MCF 10A (cell line): ENCODE results near the gene SLC26A2. TPM values are rescaled to one million over a fixed set of nuclear protein-coding genes. Genes with fewer than 3 reads are reported as not detected.

Experiments
- BruUV-seq: library from RNA; stranded (reverse); fragments of 400-500 nt; replicated peaks from 2 replicates; lab custom pipeline; 2021; lab: Mats Ljungman, UMichigan
- CTCF ChIA-PET: fragments of 300-600 bp; sonication (Branson Sonifier 250); formaldehyde crosslinking; extraction: SDS; loops from one replicate; lab custom pipeline; 2021; ENCODE audit warnings: antibody characterized with exemption, inconsistent platforms; lab: Yijun Ruan, JAX
- POLR2A ChIA-PET: fragments of 300-600, 350-650 bp; sonication (Branson Sonifier 250); formaldehyde crosslinking; extraction: SDS; loops from one replicate; lab custom pipeline; 2020; ENCODE audit warnings: antibody characterized with exemption, inconsistent platforms; lab: Yijun Ruan, JAX
- DNase-seq: peaks from one replicate; pipeline ENCODE4 v3.0.0-alpha.2; 2018; ENCODE audit not compliant: unreplicated experiment
- H3K27ac Mint-ChIP-seq: one replicate; pipeline ENCODE4 v1.8.0; 2022; ENCODE audit warnings: mild to moderate bottlenecking, low read depth, mixed read lengths; ENCODE audit not compliant: unreplicated experiment
- H3K27me3 Mint-ChIP-seq: one replicate; pipeline ENCODE4 v1.8.0; 2022; ENCODE audit warnings: mixed read lengths; ENCODE audit not compliant: insufficient read depth, unreplicated experiment
- H3K36me3 Mint-ChIP-seq: one replicate; pipeline ENCODE4 v1.8.0; 2022; ENCODE audit warnings: mild to moderate bottlenecking, moderate library complexity, mixed read lengths; ENCODE audit not compliant: insufficient read depth, unreplicated experiment
- H3K4me1 Mint-ChIP-seq: one replicate; pipeline ENCODE4 v1.8.0; 2022; ENCODE audit warnings: mixed read lengths; ENCODE audit not compliant: insufficient read depth, unreplicated experiment
- H3K4me3 Mint-ChIP-seq: one replicate; pipeline ENCODE4 v1.8.0; 2022; ENCODE audit warnings: mild to moderate bottlenecking, moderate library complexity, mixed read lengths; ENCODE audit not compliant: unreplicated experiment
- H3K9me3 Mint-ChIP-seq: one replicate; pipeline ENCODE4 v1.8.0; 2022; ENCODE audit warnings: mixed read lengths; ENCODE audit not compliant: unreplicated experiment
- CTCF ChIP-seq: fragments of 200-600 bp; IDR thresholded peaks from one replicate; pipeline ENCODE4 v1.8.0; 2022; ENCODE audit warnings: antibody characterized with exemption, mild to moderate bottlenecking; ENCODE audit not compliant: unreplicated experiment
- intact Hi-C: fragments of 100-400 bp; cut with micrococcal nuclease; formaldehyde crosslinking; loops from 2 replicates; pipeline ENCODE4 v1.14.1; 2022
- total RNA-seq: library from RNA; stranded (reverse); gene quantifications from 2 replicates; pipeline ENCODE4 v1.2.3, GENCODE V29; 2022

Gene SLC26A2
- total RNA-seq, 1 experiment from 2014 or later: 56.2 TPM

GRCh38 chr5:150000256-150000989, 39.9 kb downstream of the SLC26A2 start, which contains the start of the genes HMGXB3 and TIGD6:
Gene HMGXB3, plus strand, starts transcription at chr5:150000739. Its CDS starts 4,114 bp downstream, at chr5:150004853.
Gene TIGD6, minus strand, starts transcription at chr5:150000654. Its CDS starts 4,306 bp downstream, at chr5:149996348.
- BruUV-seq: no TSS peak
- Mint-ChIP-seq H3K4me1 (peaks cover 43% of the 10 kb centered on the region), H3K27ac (peak within 1 kb of the TSS; percentile 95), H3K27me3 (no peaks in the 10 kb centered on the region), H3K36me3 (peaks cover 38% of the 10 kb centered on the region), H3K9me3 (no peaks in the 10 kb centered on the region), H3K4me3 (peak within 1 kb of the TSS; percentile 82)
- peak; percentile 92 for DNase-seq
- ChIA-PET CTCF (interaction anchor here (0.6 to 2.4 kb wide), 18 partner anchors 9 to 367 kb away, joined by 3 to 11 read pairs (median 4); no protein-coding TSS in a partner anchor), POLR2A (interaction anchor here (0.7 to 4.5 kb wide), 36 partner anchors 8 to 449 kb away, joined by 3 to 104 read pairs (median 4); partner anchors contain the start of genes CSNK1A1, PPARGC1B and SLC26A2)
- no peak for TF ChIP-seq CTCF
- intact Hi-C loops: loop anchor here (2.0 to 10.0 kb wide), 3 partner anchors 112 to 434 kb away; no protein-coding TSS in a partner anchor

- BruUV-seq: no TSS peak
- POLR2A ChIA-PET: interaction anchor here (0.6 to 4.5 kb wide), 31 partner anchors 8 to 450 kb away, joined by 3 to 104 read pairs (median 4); partner anchors contain the start of genes CSNK1A1, PPARGC1B and SLC26A2
- TF ChIP-seq CTCF: no peak
- DNase-seq: peak; percentile 53
- H3K4me1 Mint-ChIP-seq: peaks cover 43% of the 10 kb centered on the region
- intact Hi-C loops: loop anchor here (1.0 to 10.0 kb wide), 8 partner anchors 21 to 434 kb away; no protein-coding TSS in a partner anchor
- H3K36me3 Mint-ChIP-seq: peaks cover 44% of the 10 kb centered on the region
- H3K27ac Mint-ChIP-seq: peak overlapping the region; percentile 95
- CTCF ChIA-PET: interaction anchor here (0.6 to 2.4 kb wide), 18 partner anchors 10 to 324 kb away, joined by 3 to 11 read pairs (median 5); no protein-coding TSS in a partner anchor
- no peaks in the 10 kb centered on the region for H3K27me3 Mint-ChIP-seq
- H3K4me3 Mint-ChIP-seq: peak overlapping the region; percentile 82
- H3K9me3 Mint-ChIP-seq: no peaks in the 10 kb centered on the region
Measured at GRCh38 chr5:150000990-150001659, 40.6 kb downstream of the SLC26A2 start.

GRCh38 chr5:150001660-150002486, 41.3 kb downstream of the SLC26A2 start:
- POLR2A ChIA-PET: interaction anchor here (0.6 to 4.5 kb wide), 25 partner anchors 8 to 511 kb away, joined by 3 to 104 read pairs (median 4); partner anchors contain the start of gene SLC26A2
- peaks cover 51% of the 10 kb centered on the region for H3K36me3 Mint-ChIP-seq
- peak; percentile 81 for TF ChIP-seq CTCF
- H3K4me3 Mint-ChIP-seq: peak overlapping the region; percentile 82
- peak overlapping the region; percentile 95 for H3K27ac Mint-ChIP-seq
- peak; percentile 86 for DNase-seq
- H3K9me3 Mint-ChIP-seq: no peaks in the 10 kb centered on the region
- intact Hi-C loops: loop anchor here (1.0 to 10.0 kb wide), 8 partner anchors 20 to 433 kb away; no protein-coding TSS in a partner anchor
- CTCF ChIA-PET: interaction anchor here (0.6 to 2.4 kb wide), 17 partner anchors 9 to 323 kb away, joined by 3 to 11 read pairs (median 4); no protein-coding TSS in a partner anchor
- TSS peak; percentile 45 for BruUV-seq
- no peaks in the 10 kb centered on the region for H3K27me3 Mint-ChIP-seq
- peaks cover 43% of the 10 kb centered on the region for H3K4me1 Mint-ChIP-seq
